A673 (cell line): ENCODE results near the gene TBP. TPM values are rescaled to one million over a fixed set of nuclear protein-coding genes. Genes with fewer than 3 reads are reported as not detected.

Source experiments
- BruUV-seq: library from RNA; stranded (reverse); fragments of 400-500 nt; replicated peaks from 2 replicates; lab custom pipeline; 2021; lab: Mats Ljungman, UMichigan
- CTCF ChIA-PET: fragments of 300-600 bp; sonication (Branson Sonifier 250); formaldehyde crosslinking; loops from one replicate; lab custom pipeline; 2022; ENCODE audit warnings: antibody characterized with exemption; lab: Charles Lee
- POLR2A ChIA-PET: fragments of 300-600 bp; sonication (Branson Sonifier 250); formaldehyde crosslinking; loops from one replicate; lab custom pipeline; 2022; ENCODE audit warnings: antibody characterized with exemption; ENCODE audit not compliant: low non-redundant PET; lab: Charles Lee
- DNase-seq: peaks from one replicate; pipeline ENCODE4 v3.0.0-alpha.2; 2015; ENCODE audit warnings: low spot score
- H3K27ac ChIP-seq: fragments of 200-600 bp; sonication (generic); 2 replicates; pipeline ENCODE4 v1.5.1; 2016; ENCODE audit warnings: mixed run types, low read depth, mild to moderate bottlenecking, mixed read lengths, antibody characterized with exemption, low read length; ENCODE audit not compliant: poor library complexity, severe bottlenecking
- H3K27me3 ChIP-seq: fragments of 200-600 bp; sonication (generic); replicated peaks from 2 replicates; pipeline ENCODE4 v1.6.1; 2017; ENCODE audit warnings: mixed run types, low read depth, mild to moderate bottlenecking, mixed read lengths, antibody characterized with exemption, low read length; ENCODE audit not compliant: insufficient read depth, poor library complexity
- H3K36me3 ChIP-seq: fragments of 200-600 bp; sonication (generic); 2 replicates; pipeline ENCODE4 v1.6.1; 2016; ENCODE audit warnings: mixed run types, mild to moderate bottlenecking, mixed read lengths, antibody characterized with exemption, low read length; ENCODE audit not compliant: insufficient read depth, poor library complexity, severe bottlenecking
- H3K4me1 ChIP-seq: fragments of 200-600 bp; sonication (generic); 2 replicates; pipeline ENCODE4 v1.6.1; 2017; ENCODE audit warnings: mixed run types, mild to moderate bottlenecking, mixed read lengths, antibody characterized with exemption, low read length; ENCODE audit not compliant: insufficient read depth, poor library complexity, severe bottlenecking
- H3K4me3 ChIP-seq: fragments of 200-600 bp; sonication (generic); 2 replicates; pipeline ENCODE4 v1.5.1; 2016; ENCODE audit warnings: low read depth, mixed run types, mild to moderate bottlenecking, mixed read lengths, low read length; ENCODE audit not compliant: poor library complexity, severe bottlenecking
- H3K9me3 ChIP-seq: fragments of 200-600 bp; sonication (generic); 2 replicates; pipeline ENCODE4 v1.6.1; 2016; ENCODE audit warnings: mixed run types, low read depth, mild to moderate bottlenecking, mixed read lengths, antibody characterized with exemption, low read length; ENCODE audit not compliant: poor library complexity, severe bottlenecking
- CTCF ChIP-seq: fragments of 300-800, 200-600 bp; sonication (generic); conservative IDR thresholded peaks from 2 replicates; pipeline ENCODE4 v1.5.1; 2017; ENCODE audit warnings: low read depth, mild to moderate bottlenecking, antibody characterized with exemption, low read length, moderate library complexity, mixed read lengths
- EZH2 ChIP-seq: fragments of 200-600 bp; sonication (generic); IDR thresholded peaks from 2 replicates; pipeline ENCODE4 v1.6.1; 2017; ENCODE audit warnings: borderline replicate concordance, low read depth, mild to moderate bottlenecking, mixed read lengths, antibody characterized with exemption, low read length; ENCODE audit not compliant: poor library complexity, severe bottlenecking
- intact Hi-C: fragments of 100-400 bp; cut with micrococcal nuclease; formaldehyde crosslinking; loops from one replicate; pipeline ENCODE4 v1.10.0; 2022; ENCODE audit not compliant: unreplicated experiment
- total RNA-seq: library from RNA; stranded (reverse); gene quantifications from 2 replicates; pipeline ENCODE4 v1.2.3, GENCODE V29; 2021

The TBP gene
- total RNA-seq, 1 experiment from 2014 or later = 23.7 TPM

- no peaks in the 10 kb centered on the region for H3K9me3 ChIP-seq
- peaks cover 37% of the 10 kb centered on the region for H3K36me3 ChIP-seq
- peak; percentile 96 for DNase-seq
- peak within 1 kb of the TSS; percentile 79 for H3K27ac ChIP-seq
- BruUV-seq = no TSS peak
- POLR2A ChIA-PET = interaction anchor here (0.6 kb wide), 1 partner anchor 834 kb away, joined by 4 read pairs; no protein-coding TSS in a partner anchor
- CTCF ChIA-PET = no interaction called here
- H3K4me1 ChIP-seq = peaks cover 5% of the 10 kb centered on the region
- TF ChIP-seq EZH2 = no peak
- TF ChIP-seq CTCF = no peak
- intact Hi-C loops = no loop called here
- H3K4me3 ChIP-seq = peak within 1 kb of the TSS; percentile 83
- H3K27me3 ChIP-seq = no peaks in the 10 kb centered on the region
Observed at GRCh38 chr6:170584181-170584953, 30.2 kb downstream of the TBP start, which contains the start of gene PDCD2. Gene PDCD2 (minus strand): TSS chr6:170584637. CDS start chr6:170584581, 56 bp downstream.

- BruUV-seq = TSS peak; percentile 84
- peak overlapping the region; percentile 79 for H3K27ac ChIP-seq
- H3K4me3 ChIP-seq = peak overlapping the region; percentile 83
- no peak for TF ChIP-seq CTCF
- TF ChIP-seq EZH2 = no peak
- ChIA-PET CTCF (no interaction called here), POLR2A (interaction anchor here (0.6 kb wide), 1 partner anchor 835 kb away, joined by 4 read pairs; no protein-coding TSS in a partner anchor)
- H3K9me3 ChIP-seq = no peaks in the 10 kb centered on the region
- DNase-seq = peak; percentile 2
- H3K4me1 ChIP-seq = peaks cover 5% of the 10 kb centered on the region
- no peaks in the 10 kb centered on the region for H3K27me3 ChIP-seq
- H3K36me3 ChIP-seq = peaks cover 31% of the 10 kb centered on the region
- intact Hi-C loops = no loop called here
Observed at GRCh38 chr6:170584954-170585498, 30.9 kb downstream of the TBP start.

GRCh38 chr6:170590725-170591124 is 36.6 kb downstream of the TBP start:
- TF ChIP-seq EZH2 (no peak), CTCF (no peak)
- H3K36me3 ChIP-seq = no peaks in the 10 kb centered on the region
- CTCF ChIA-PET = no interaction called here
- H3K27ac ChIP-seq = no peak overlapping the region
- no peaks in the 10 kb centered on the region for H3K4me1 ChIP-seq
- no peak overlapping the region for H3K4me3 ChIP-seq
- no peaks in the 10 kb centered on the region for H3K27me3 ChIP-seq
- intact Hi-C loops = no loop called here
- no TSS peak for BruUV-seq
- POLR2A ChIA-PET = no interaction called here
- H3K9me3 ChIP-seq = peaks cover 7% of the 10 kb centered on the region
- no peak for DNase-seq
